Activated CD4-positive, alpha-beta T cell treated with anti-CD3 and anti-CD28 coated beads for 24 hours (primary cell): ENCODE data around the gene PPM1L.
"Not testable (repeated sequence)": the region's sequence is repeated elsewhere in the genome, so short reads cannot be mapped to it uniquely, and the experiment has no call there.

Source experiments
- DNase-seq, 2 donors: peaks; one replicate each; pipeline ENCODE4 v3.0.0-alpha.2; 2020; ENCODE audit warnings: low read depth in 2 of 2

Gene PPM1L

DNA sequence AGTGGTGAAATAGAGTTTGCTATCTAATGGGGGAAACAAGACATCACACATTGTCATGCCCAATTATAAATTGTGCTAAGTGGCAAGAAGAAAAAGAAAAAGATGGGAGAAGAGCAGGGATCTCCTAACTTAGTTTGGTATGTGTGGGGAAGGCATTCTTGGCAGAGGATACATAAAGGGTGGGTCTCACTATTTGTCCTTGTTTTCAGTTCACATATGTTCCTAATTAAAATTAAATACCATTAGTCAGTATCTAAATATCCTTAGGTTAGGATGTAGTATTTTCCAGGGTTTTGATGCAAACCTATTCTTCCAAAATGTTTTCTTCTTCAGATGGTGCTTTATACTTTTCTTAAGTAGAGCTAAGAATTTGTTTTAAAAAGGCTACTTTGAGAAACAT lies 175.4 kb downstream of the PPM1L start:
- no peak for DNase-seq

GRCh38 chr3:160935413-160936095 lies 179.5 kb downstream of the PPM1L start:
- DNase-seq, result no peak

DNA sequence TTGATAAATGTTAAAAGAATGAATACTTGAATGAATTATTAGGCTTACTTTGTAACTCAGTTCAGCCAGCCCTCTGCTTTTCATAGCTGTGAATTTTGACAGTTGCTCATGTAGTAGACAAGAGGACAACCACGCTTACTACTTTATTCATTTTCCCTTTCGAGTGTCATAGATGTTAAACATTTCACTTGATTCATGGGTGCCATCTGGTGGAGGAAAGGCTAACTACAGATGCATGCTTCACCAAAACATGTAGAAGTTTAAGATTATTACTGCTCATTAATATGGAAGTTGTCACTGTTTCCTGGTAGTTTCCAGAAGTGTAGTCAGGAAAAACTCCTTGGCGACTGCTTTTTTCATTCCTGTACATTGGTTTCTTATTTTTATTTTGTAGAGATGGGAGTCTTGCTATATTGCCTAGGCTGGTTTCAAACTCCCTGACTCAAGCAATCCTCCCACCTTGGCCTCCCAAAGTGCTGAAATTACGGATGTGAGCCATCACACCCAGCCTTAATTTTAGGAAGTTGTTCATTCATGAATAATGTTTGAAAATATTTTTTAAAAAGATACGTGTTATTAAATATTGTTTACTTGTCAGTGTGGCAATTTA lies 186.0 kb downstream of the PPM1L start:
- peak; percentile 46 to 68 for DNase-seq

DNA sequence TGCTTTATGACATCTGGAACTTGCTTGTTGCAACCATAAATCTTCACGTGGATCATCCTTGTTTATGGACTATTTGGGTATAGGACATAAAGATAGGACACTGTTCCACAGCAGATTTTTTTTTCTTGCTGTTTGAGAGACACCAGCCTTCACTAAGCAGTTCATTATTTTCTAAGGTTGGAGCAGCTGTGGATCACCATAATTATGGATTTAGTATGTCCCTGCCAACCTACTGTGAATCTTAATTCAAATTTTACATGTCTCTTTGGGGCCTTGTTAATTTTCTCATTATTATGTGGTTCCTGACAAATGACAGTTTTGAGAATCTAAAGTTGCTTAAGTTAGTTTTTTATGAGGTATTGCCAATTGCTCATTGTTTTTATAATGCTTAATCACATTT lies 188.0 kb downstream of the PPM1L start:
- no peak for DNase-seq

DNA sequence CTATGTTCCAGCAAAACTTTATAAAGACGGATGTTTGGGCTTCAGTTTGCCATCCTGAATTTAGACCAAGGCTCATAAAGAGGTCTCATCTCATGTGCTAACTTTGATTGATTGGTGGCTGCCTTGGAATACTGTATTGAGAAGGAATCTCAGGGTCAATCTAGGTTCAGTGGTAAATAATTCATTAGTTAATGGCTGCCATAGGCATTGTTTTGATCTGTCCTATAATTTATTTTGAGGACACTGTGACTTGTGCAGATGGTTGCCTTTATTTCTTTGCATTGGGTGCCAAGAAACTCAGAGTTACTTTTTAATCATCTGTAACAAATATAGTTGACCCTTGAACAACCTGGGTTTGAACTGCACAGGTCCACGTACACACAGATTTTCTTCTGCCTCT lies 189.3 kb downstream of the PPM1L start:
- DNase-seq, result no peak

DNA sequence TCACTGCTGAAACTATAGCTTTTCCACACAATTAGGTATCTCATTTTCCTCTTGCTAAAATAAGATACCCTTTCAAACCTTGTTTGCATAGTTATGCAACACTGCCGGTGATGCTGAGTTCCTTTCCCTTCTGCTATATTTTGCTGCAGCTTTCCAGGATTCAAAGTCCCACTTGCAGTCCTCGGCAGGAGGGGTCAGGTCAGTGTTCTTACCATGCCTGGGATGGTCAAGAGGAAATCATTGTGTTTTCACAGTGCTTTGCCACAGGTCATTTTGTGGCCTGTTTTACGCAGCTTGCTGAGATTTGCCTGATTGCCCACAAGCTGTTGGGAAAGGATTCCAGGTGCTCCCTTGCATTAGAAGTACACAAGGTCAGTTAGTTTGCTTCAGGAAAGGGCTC lies 192.2 kb downstream of the PPM1L start:
- DNase-seq, result no peak

DNA sequence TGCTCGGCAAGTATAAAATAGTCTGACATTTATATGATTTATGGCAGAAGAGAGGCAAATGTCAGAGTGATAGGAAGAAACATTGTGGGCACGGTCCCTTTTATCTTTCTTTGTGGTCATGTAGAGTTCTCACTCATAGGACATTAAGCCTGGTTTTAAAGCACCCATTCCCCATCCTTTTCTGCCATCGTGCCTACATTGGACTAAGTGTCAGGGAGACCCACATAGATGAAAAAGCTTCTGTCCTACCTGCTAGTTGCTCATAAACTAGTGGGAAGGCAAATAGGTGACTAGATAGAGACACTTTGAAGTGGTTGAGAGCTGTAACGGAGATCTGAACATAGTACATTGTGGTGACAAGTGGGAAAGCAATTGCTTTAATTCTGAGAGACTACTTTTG lies 193.4 kb downstream of the PPM1L start:
- DNase-seq, result no peak

DNA sequence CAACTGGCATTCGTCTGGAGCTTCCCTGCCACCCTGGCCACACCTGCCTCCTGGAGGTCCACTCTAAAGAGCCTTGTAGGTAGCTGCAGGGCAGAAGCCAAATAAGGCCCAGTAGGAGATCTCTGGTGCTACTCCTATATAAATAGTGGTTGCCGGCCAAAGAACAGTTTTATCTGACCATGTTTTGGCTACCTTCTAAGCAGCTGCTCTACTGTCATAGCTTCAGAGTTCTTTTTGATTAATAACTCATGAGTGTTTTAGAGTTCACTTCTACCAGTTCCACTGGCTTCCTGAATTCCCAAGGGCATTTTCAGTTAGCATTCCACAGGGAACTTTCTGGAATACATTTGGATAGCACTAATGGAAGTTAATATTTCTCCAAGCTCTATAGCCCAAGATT lies 194.5 kb downstream of the PPM1L start:
- DNase-seq, result no peak

DNA sequence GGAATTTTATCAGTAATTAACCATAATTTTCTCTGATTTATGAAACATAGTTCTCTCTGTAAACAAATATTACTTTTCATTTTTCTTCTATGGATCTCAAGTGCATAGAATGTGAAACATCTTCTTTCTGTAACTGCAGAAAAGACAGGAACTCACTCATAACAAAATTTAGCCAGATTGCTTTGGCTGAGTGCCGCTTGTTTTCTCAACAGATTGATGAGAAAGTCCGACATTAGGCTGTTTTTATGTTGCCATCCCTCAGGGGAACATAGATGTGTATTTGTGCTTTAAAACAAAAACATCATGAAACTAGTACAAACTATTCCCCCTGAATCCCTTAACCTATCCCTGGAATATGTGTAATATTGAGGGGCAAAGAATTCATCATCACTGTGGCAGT lies 194.9 kb downstream of the PPM1L start:
- no peak for DNase-seq

DNA sequence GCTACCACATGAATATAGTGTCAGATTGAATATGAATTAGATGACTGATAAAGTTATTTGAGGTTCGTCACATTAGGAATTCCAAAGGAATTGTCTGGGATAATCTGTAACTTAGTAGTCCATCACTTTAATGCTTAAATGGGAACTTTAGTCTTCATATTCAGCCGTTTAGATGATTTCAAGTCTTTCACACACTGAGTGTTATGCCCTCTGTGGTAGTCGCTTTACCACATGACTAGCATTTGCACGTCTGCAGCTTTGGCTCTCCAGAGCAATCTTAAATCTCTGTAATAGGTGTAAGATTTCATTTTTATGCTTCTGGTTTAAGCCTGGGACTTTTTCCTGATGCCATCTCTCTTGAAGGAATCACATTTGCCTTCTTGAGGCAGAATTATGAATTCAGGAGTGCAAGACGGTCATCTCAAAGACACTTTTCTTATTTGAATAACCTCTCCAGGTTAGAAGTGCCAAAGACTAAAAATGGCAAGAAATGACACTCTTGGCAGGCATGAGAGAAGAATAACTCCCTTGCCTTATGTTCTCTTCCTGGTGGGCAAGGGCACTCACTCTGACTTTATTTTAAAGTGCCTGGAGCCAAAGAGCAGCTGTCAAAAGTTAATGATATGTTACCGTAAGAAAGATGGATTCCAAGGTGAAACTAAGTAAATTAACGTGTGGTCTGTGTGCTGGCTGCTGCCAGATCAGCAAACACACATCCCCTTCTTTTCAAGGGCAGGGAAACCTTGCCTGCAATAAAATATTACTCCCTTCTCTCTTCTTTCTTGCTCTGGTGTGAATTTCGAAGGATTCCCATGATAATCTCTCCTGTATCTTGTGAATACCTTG lies 195.8 kb downstream of the PPM1L start:
- no peak for DNase-seq

- DNase-seq, result no peak
Measured at GRCh38 chr3:160953686-160954085, 197.7 kb downstream of the PPM1L start.

DNA sequence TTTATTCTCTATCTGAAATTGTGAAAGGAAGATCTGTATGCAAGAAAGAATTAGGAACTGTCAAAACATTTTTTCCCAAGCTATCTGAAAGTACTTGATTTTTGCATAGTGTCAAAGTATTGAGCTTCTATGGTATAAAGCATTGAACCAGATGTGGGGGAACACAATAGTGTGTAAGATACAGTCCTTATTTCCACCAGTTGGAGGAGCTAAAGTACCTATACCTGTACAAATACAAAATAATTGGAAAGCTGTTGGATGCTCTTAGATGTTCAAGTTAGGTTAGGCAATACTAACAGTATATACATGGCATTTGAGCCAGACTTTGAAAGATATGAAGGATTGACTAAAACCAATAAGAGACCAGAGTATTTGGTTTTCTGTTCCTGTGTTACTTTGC lies 200.8 kb downstream of the PPM1L start:
- DNase-seq, result no peak

DNA sequence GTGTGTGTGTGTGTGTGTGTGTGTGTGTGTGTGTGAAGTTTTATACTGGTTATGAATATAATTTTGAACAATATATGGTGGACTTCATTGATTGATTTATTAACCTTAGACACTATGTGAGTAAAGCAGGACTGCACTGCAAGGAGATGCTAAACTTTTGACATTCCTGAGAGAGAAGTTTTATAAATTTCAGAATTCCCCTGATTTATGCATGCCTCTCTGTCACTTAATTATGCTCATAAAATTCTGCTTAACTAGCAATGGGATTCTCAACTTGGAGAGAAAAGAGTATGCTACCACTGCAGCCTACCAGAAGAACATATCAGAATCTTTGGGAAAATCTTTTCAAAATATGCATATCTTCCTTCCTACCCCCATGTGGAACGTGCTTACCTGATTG lies 204.5 kb downstream of the PPM1L start:
- no peak for DNase-seq

DNA sequence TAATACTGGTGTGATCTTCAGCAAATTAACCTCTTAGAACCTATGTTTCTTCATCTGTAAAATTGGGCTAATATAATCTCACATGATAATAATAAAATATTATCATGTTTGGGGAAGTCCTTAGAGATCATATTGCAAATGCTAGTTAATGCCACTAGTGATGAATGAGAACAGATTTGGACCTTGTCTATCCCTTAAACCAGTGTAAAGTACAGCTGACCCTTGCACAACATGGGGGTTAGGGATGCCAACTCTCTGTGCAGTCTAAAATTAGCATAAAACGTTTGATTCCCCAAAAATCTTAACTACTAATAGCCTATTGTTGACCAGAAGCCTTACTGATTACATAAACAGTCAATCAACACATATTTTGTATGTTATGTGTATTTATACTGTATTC lies 207.9 kb downstream of the PPM1L start:
- DNase-seq, result no peak

DNA sequence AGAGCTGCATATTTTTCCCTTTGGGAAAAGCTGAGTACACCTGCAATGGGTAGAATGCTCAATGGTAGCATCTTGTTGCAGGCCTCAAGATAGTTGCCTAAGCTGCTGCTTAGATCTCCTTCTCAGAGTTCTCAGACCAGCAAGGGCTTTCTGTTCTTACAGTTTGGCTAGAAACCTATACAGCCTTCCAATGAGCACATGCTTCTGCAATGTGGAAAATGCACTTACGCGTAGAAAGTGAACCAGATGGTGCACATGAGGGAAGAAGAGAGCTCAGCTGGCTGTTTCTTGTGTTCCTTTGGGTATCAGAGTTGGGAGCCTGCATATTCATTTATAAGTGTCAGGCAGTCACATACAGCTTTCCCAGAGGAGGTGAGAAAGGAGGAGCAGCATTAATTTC lies 212.7 kb downstream of the PPM1L start:
- no peak for DNase-seq

DNA sequence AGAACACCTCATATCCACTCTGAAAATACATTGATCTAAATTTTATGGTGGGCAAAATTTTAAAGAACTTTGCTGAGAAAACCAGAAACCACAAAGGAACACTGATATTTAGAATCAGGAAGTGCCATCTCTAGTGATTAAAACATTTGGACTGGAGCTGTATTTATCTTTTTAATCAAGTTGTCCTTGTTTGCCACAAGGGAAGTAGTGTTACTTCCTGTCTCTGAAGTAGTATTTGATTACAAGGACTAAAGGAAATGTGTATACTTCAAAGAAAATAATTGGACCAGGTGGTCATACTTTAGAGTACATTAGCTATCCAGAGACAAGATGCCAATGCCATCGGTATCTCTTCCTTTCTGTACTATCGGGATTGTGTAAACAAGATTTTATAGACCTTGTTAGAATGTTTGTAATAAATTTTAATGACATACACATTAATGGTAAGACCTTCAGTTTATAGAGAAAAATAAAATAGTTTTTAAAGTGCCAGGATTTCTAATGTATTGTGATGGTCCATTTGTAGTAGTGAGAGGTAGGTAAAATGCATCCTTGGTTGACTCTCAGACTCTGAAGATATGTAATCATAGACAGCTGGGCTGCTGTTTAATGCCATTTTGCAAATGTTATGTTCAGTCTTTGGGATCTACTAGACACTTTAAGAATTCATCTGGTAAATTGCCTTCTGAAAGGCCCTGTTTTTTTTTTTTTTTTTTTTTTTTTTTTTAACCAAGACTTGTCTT lies 217.2 kb downstream of the PPM1L start:
- no peak for DNase-seq

DNA sequence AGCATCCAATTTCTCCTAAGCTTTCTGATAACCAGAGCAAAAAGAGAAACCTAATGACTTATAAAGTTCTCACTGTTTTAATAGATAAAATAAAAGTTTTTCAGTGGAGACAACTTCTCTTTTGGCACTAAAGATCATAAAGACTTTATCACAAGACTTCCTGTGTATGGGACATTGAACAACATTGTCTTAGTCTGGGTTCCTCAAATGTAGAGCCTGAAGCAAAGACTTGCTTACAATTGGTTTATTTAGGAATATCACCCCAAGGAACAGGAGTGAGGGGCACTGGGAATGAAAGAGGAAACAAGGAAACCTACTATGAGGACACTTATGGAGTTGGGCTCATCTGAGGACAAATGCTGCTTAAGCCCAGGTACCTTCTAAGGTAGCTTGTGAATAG lies 221.7 kb downstream of the PPM1L start:
- DNase-seq, result no peak

- DNase-seq, result no peak
Measured at GRCh38 chr3:160980740-160981139, 224.7 kb downstream of the PPM1L start.

DNA sequence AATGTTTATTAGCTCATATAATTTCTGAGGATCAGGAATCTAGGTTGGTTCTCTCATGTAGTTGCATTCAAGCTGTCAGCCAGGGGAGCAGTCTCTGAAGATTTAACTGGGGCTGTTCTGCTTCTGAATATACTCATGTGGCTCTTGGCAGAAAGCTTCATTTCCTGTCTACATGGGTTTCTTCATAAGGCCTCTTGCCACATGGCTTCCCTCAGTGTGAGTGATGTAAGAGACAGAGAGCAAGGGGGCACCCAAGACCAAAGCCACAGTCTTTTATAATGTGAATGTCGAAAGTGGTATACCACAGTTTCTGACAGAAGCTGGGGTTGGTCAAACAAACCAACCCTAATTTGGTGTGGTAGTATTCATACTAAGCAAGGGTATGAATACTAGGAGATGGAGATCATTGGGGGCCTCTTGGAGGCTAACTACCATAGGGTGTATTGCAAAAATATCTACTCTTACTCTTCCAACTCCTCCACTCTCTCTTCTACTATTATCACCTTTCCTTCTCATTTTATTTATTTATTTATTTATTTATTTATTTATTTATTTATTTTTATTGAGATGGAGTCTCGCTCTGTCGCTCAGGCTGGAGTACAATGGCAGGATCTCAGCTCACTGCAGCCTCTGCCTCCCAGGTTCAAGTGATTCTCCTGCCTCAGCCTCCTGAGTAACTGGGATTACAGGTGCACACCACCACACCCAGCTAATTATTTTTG lies 225.3 kb downstream of the PPM1L start:
- DNase-seq, result no peak

GRCh38 chr3:160982491-160982890 lies 226.5 kb downstream of the PPM1L start:
- DNase-seq, result no peak

- DNase-seq, result not testable (repeated sequence)
Measured at GRCh38 chr3:160983900-160984299, 227.9 kb downstream of the PPM1L start.

DNA sequence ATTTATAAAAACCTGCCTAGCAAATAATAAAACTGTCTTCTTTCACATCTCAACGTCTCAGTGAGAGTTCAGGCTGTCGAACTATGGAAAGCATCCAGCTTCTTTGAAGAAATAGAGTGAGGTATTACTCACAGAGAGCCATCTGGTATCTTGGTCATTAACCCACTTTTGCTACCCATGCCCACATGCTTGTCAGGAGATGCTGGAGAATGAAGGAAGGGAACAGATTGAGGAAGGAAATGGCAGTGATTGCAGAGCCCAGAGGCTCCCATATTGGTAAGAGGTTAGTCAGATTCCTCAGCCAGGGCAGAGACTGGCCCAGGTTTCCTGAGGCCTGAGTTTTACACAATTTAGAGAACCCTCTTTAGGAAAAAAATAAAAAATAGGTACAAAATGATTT lies 230.0 kb downstream of the PPM1L start:
- DNase-seq, result no peak
